Ishikawa (cell line): ENCODE data around the gene M1AP.

Experiments used
- CREB1 ChIP-seq: IDR thresholded peaks from 2 replicates; pipeline ENCODE4 v1.6.1; 2012; ENCODE audit warnings: low read depth
- NFIC ChIP-seq: IDR thresholded peaks from 2 replicates; pipeline ENCODE4 v1.6.1; 2012
- RAD21 ChIP-seq: IDR thresholded peaks from 2 replicates; pipeline ENCODE4 v1.6.1; 2012; ENCODE audit warnings: low read depth
- REST ChIP-seq: IDR thresholded peaks from 2 replicates; pipeline ENCODE4 v1.6.1; 2012; ENCODE audit warnings: low read depth, mild to moderate bottlenecking
- TCF12 ChIP-seq: IDR thresholded peaks from 2 replicates; pipeline ENCODE4 v1.6.1; 2012; ENCODE audit warnings: low read depth
- YY1 ChIP-seq: IDR thresholded peaks from 2 replicates; pipeline ENCODE4 v1.6.1; 2012; ENCODE audit warnings: low read depth
- TF ChIP-seq, protein P1 (sequence below): IDR thresholded peaks from 2 replicates; pipeline ENCODE4 v1.6.1; 2012

- no peak for TF ChIP-seq NFIC
- no peak for TF ChIP-seq REST
- TF ChIP-seq CREB1: no peak
- TF ChIP-seq RAD21: no peak
- TF ChIP-seq YY1: no peak
- TF ChIP-seq TCF12: no peak
- TF ChIP-seq, protein P1, sequence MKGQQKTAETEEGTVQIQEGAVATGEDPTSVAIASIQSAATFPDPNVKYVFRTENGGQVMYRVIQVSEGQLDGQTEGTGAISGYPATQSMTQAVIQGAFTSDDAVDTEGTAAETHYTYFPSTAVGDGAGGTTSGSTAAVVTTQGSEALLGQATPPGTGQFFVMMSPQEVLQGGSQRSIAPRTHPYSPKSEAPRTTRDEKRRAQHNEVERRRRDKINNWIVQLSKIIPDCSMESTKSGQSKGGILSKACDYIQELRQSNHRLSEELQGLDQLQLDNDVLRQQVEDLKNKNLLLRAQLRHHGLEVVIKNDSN: no peak
Observed at GRCh38 chr2:74646201-74646600, 1.9 kb downstream of the M1AP start.
